Sciatic nerve (tissue), 2 donors: ENCODE results near the gene BCAM. TPM values are rescaled to one million over a fixed set of nuclear protein-coding genes. Genes with fewer than 3 reads are reported as not detected.
"Not testable (repeated sequence)": the region's sequence is repeated elsewhere in the genome, so short reads cannot be mapped to it uniquely, and the experiment has no call there.

Experiments
- ATAC-seq: fragments of 200-7000 bp; cut with Tn5 transposase; one replicate; pipeline ENCODE4 v1.9.1; 2020; ENCODE audit warnings: mild to moderate bottlenecking, moderate library complexity
- DNase-seq: peaks from one replicate; pipeline ENCODE4 v3.0.0-alpha.2; 2020; ENCODE audit warnings: low spot score
- intact Hi-C: fragments of 100-400 bp; cut with DNase I; formaldehyde crosslinking; loops from one replicate; pipeline ENCODE4 v1.14.2; 2022
- total RNA-seq: library from RNA; stranded (reverse); fragmentation: NEBNext Ultra II Directional; extraction: Animal tissue kit (Norgen Biotek cat#: 25700); gene quantifications from one replicate; pipeline ENCODE4 v1.2.1, GENCODE V29; 2021
- donor health status: DM: no; HTN: no; CAD: no.
- donor health status: DM: no; HTN: no; CAD: no.

The BCAM gene
- total RNA-seq, 1 donor from 2014 or later: 164 TPM

- intact Hi-C loops: no loop called here
- no peak for ATAC-seq
Observed at GRCh38 chr19:44812142-44812718, 3.3 kb downstream of the BCAM start.

DNA sequence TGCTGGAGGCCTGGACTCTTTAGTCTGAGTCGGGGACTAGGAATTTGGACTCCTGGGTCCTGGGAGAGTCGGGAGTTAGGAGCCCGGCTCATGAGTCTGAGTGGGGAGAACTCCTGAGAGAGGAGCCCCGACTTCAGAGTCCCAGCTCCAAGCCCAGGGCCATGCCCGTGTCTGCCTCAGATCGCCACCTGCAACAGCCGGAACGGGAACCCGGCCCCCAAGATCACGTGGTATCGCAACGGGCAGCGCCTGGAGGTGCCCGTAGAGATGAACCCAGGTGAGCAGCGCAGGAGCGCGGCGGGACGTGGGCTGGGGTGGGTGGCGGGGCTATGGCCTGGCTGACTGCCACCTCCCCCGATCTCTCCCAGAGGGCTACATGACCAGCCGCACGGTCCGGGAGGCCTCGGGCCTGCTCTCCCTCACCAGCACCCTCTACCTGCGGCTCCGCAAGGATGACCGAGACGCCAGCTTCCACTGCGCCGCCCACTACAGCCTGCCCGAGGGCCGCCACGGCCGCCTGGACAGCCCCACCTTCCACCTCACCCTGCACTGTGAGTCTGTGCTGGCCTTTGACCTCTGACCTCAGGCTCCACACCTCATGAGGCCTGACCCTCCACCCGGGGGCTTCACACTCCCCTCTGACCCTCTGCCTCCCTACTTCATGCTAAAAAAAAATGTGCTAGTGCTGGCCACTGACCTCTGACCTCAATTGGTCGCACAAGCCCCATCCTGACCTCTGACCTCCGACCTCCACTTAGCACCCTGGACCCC is 4.4 kb downstream of the BCAM start:
- intact Hi-C loops: no loop called here
- no peak for DNase-seq

More at GRCh38 chr19:44812142-44812718, 3.3 kb downstream of the BCAM start:
- DNase-seq: no peak

DNA sequence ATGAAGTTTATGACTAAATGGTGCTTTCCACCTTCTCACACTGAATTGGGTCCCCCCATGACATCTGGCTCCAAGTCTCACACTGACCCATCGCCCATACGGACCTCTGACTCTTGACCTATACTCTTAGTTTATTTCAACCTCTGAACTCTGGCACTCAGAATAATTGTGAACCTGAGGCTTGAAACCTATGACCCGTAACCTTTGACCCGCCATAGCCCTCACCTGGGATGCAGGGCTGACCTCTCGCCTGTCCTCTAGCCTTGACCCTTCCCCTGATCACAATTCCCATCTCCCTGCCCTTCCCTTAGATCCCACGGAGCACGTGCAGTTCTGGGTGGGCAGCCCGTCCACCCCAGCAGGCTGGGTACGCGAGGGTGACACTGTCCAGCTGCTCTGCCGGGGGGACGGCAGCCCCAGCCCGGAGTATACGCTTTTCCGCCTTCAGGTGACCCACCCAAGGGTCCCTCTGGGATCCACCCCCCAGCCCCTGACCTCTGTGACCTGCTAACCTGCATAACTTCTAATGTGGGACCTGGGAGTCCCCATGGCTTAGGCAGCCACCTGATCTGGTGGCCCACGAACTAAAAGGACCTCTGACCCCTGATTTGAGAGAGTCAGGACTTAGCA is 5.1 kb downstream of the BCAM start:
- no peak for DNase-seq
- no peak for ATAC-seq
- intact Hi-C loops: no loop called here

More for the DNA sequence above, 4.4 kb downstream of the BCAM start:
- no peak for ATAC-seq

DNA sequence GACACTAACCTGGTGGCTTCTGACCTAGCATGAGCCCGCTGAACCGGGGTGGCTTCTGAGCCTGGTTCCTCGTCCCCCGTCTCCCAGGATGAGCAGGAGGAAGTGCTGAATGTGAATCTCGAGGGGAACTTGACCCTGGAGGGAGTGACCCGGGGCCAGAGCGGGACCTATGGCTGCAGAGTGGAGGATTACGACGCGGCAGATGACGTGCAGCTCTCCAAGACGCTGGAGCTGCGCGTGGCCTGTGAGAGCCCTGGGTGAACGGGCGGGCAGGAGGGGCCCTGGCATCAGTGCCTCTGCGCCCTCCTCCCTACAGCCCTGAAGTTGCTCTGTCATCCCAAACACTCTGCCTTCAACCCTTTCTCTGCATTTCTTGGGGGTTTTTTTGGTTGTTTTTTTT is 5.6 kb downstream of the BCAM start:
- DNase-seq: no peak
- ATAC-seq: no peak
- intact Hi-C loops: no loop called here

DNA sequence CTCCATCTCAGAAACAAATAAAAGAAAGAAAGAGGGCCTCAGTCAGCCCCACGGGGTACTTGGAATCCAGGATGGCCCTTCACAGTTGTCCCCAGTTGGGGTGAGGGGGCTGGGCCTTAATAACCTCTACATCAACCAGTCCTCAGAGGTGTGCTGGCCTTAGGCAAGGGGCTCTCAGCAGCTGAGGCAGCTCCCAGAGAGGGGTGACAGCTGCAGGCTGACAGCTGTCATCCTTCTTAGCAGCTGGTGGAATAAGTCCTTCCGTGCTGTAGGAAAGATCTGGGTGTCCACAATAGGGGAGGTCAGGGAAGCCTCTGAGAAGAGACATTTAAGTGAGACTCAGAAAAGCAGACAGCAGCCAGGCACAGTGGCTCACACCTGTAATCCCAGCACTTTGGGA is 7.4 kb downstream of the BCAM start:
- intact Hi-C loops: no loop called here
- DNase-seq (no peak), ATAC-seq (no peak)

- ATAC-seq (no peak), DNase-seq (no peak)
- intact Hi-C loops: no loop called here
Observed at GRCh38 chr19:44817725-44818465, 9.0 kb downstream of the BCAM start.

GRCh38 chr19:44818466-44819031 is 9.6 kb downstream of the BCAM start:
- DNase-seq (no peak), ATAC-seq (no peak)
- intact Hi-C loops: no loop called here

- intact Hi-C loops: no loop called here
- DNase-seq (no peak), ATAC-seq (no peak)
Observed at GRCh38 chr19:44819246-44819832, 10.4 kb downstream of the BCAM start.

- DNase-seq: no peak
- intact Hi-C loops: no loop called here
- peak; percentile 73 for ATAC-seq
Observed at GRCh38 chr19:44820648-44821609, 12.0 kb downstream of the BCAM start.

DNA sequence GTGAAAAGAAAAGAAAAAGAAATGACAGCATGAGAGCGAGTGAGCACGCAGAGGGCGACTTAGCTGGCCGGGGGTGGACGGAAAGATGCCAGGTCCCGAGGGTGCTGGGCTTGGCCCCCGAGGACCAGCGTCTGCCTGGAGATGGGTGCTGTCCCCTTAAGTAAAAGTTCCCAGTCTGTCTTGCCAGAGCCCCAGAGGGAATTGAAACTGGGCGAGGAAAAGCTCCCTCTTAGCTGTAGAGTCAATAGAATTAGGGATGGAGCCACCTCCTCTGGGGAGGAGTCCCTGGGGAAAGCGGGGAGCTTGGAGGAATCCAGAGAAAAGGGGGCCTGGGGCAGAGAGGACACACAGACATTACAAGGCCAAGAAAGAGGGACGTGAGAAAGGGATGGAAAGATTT is 13.3 kb downstream of the BCAM start:
- no peak for DNase-seq
- intact Hi-C loops: no loop called here
- ATAC-seq: no peak

GRCh38 chr19:44822670-44823372 is 13.9 kb downstream of the BCAM start:
- DNase-seq (no peak), ATAC-seq (no peak)
- intact Hi-C loops: no loop called here

DNA sequence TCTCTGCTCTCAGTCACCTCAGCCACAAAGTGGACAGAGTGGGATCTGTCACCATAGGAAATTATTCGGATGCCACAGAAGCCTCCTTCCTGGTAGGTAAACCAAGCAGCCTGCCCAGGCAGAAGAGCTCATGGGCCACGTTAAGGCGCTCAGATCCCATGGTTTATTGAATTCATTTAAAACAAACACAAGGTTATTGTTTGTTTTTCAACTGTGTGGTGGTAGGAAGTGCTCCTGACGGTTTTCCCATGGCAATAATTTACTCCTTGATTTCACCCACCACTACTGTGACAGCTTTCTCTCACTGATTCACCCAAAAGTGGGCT is 14.4 kb downstream of the BCAM start:
- intact Hi-C loops: no loop called here
- DNase-seq (no peak), ATAC-seq (no peak)

DNA sequence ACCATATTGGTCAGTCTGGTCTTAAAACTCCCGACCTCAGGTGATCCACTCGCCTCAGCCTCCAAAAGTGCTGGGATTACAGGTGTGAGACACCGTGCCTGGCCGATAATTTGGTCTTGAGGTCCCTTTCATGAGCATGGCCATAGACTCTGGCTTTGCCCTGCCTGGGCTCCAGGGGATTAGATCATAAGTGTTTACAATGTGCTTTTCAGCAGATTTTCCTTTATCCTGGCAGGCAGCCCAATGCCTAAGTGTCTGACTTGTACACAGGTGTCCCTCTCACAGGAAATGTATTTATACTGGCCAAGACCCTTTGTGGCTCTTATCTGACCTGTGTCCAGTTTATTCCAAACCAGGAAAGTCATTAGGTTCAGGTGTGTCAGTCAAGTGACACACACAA is 15.9 kb downstream of the BCAM start:
- ATAC-seq (no peak), DNase-seq (no peak)
- intact Hi-C loops: no loop called here

GRCh38 chr19:44832875-44833274 is 24.0 kb downstream of the BCAM start:
- DNase-seq, ATAC-seq, intact Hi-C loops: not testable (repeated sequence)

DNA sequence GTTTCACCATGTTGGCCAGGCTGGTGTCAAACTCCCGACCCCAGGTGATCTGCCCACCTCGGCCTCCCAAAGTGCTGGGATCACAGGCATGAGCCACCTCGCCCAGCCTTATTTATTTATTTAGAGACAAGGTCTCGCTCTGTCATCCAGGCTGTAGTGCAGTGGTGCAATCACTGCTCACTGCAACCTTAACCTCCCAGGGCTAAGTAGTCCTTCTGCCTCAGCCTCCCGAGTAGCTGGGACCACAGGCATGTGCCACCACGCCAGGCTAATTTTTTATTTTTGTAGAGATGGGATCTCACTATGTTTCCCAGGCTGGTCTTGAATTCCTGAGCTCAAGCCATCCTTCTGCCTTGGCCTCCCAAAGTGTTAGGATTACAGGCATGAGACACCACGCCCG is 25.5 kb downstream of the BCAM start:
- DNase-seq, intact Hi-C loops, ATAC-seq: not testable (repeated sequence)

DNA sequence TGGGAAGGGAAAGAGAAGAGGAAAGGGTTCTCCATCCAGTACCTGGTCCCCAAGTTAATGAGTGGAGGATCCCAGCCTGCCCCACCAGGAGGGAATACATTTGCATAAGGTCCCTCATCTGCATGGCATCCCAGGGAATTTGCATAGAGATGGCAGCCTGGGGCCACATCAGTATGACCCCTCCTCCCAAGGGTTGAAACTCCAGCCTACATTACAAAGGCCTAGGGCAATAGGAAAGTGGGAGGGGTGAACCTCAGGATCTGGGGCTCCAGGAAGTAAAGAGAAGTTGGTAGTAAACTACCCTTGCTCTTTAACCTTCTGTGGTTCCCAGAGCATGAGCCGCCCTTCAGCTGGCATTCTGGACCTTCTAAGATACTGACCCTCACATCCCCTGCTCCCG is 30.4 kb downstream of the BCAM start:
- intact Hi-C loops: no loop called here
- DNase-seq: no peak
- no peak for ATAC-seq

DNA sequence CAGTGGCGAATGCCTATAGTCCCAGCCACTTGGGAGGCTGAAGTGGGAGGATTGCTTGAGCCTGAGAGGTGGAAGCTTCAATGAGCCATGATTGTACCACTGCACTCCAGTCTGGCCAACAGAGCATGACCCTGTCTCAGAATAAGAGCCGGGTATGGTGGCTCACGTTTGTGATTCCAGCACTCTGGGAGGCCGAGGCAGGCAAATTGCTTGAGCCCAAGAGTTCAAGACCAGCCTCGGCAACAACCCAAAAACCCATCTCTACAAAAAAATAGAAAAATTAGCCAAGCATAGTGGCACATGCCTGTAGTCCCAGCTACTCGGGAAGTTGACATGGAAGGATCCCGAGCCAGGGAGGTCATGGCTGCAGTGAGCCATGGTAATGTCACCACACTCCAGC is 31.9 kb downstream of the BCAM start:
- ATAC-seq: no peak
- intact Hi-C loops: loop anchor here (5.0 kb wide), 2 partner anchors 39 to 54 kb away; no protein-coding TSS in a partner anchor
- no peak for DNase-seq
